PC-9 (cell line): ENCODE data around the gene RPS10. TPM values are rescaled to one million over a fixed set of nuclear protein-coding genes. Genes with fewer than 3 reads are reported as not detected.

Experiments
- BruUV-seq: library from RNA; stranded (reverse); fragments of 400-500 nt; replicated peaks from 2 replicates; lab custom pipeline; 2021; lab: Mats Ljungman, UMichigan
- CTCF ChIA-PET: fragments of 300-600 bp; sonication (Branson Sonifier 250); formaldehyde crosslinking; loops from one replicate; lab custom pipeline; 2022; ENCODE audit warnings: antibody characterized with exemption; lab: Charles Lee
- POLR2A ChIA-PET: fragments of 300-600 bp; sonication (Branson Sonifier 250); formaldehyde crosslinking; loops from one replicate; lab custom pipeline; 2022; ENCODE audit warnings: antibody characterized with exemption; ENCODE audit not compliant: unreplicated experiment; lab: Charles Lee
- DNase-seq, 2 experiments: peaks; one replicate each; pipeline versions ENCODE4 v3.0.0 to v3.0.0-alpha.2; 2015 to 2022; ENCODE audit warnings: mixed read lengths in 1 of 2
- H2AFZ ChIP-seq: fragments of 200-600 bp; sonication (generic); 2 replicates; pipeline ENCODE4 v1.8.1; 2017; ENCODE audit warnings: antibody characterized with exemption
- H3F3A ChIP-seq: fragments of 200-600 bp; sonication (generic); 2 replicates; pipeline ENCODE4 v1.8.1; 2017; ENCODE audit warnings: antibody characterized with exemption, mild to moderate bottlenecking, low read depth; ENCODE audit not compliant: insufficient read depth
- H3K27ac ChIP-seq: fragments of 200-600 bp; sonication (generic); 2 replicates; pipeline ENCODE4 v1.6.1; 2016; ENCODE audit warnings: mixed run types
- H3K27me3 ChIP-seq: fragments of 200-600 bp; sonication (generic); 2 replicates; pipeline ENCODE4 v1.6.1; 2016; ENCODE audit warnings: low read depth, mixed run types; ENCODE audit not compliant: insufficient read depth
- H3K36me3 ChIP-seq: fragments of 200-600 bp; sonication (generic); 2 replicates; pipeline ENCODE4 v1.6.1; 2016; ENCODE audit warnings: low read depth, mixed run types
- H3K4me1 ChIP-seq: fragments of 200-600 bp; sonication (generic); replicated peaks from 2 replicates; pipeline ENCODE4 v1.6.1; 2016; ENCODE audit warnings: mixed run types; ENCODE audit not compliant: insufficient read depth
- H3K4me2 ChIP-seq: fragments of 200-600 bp; sonication (generic); 2 replicates; pipeline ENCODE4 v1.6.1; 2017; ENCODE audit warnings: mixed run types
- H3K4me3 ChIP-seq: fragments of 200-600 bp; sonication (generic); 2 replicates; pipeline ENCODE4 v1.6.1; 2016; ENCODE audit warnings: mixed run types
- H3K79me2 ChIP-seq: fragments of 200-600 bp; sonication (generic); 2 replicates; pipeline ENCODE4 v1.6.1; 2017; ENCODE audit warnings: low read depth, mixed run types
- H3K9me2 ChIP-seq: fragments of 200-600 bp; sonication (generic); 2 replicates; pipeline ENCODE4 v1.8.1; 2017; ENCODE audit warnings: mild to moderate bottlenecking; ENCODE audit not compliant: insufficient read depth
- H3K9me3 ChIP-seq: fragments of 200-600 bp; sonication (generic); 2 replicates; pipeline ENCODE4 v1.8.1; 2016; ENCODE audit warnings: low read depth; ENCODE audit not compliant: insufficient read depth
- H4K20me1 ChIP-seq: fragments of 200-600 bp; sonication (generic); 2 replicates; pipeline ENCODE4 v1.8.1; 2017; ENCODE audit not compliant: insufficient read depth
- CTCF ChIP-seq: fragments of 200-600 bp; sonication (generic); conservative IDR thresholded peaks from 2 replicates; pipeline ENCODE4 v1.6.1; 2017; ENCODE audit warnings: mixed run types, antibody characterized with exemption, mild to moderate bottlenecking, moderate library complexity
- EZH2 ChIP-seq: fragments of 200-600 bp; sonication (generic); IDR thresholded peaks from 2 replicates; pipeline ENCODE4 v1.8.0; 2017; ENCODE audit warnings: antibody characterized with exemption, low read depth
- intact Hi-C: fragments of 100-400 bp; cut with micrococcal nuclease; formaldehyde crosslinking; loops from one replicate; pipeline ENCODE4 v1.10.0; 2022; ENCODE audit not compliant: unreplicated experiment
- total RNA-seq: library from RNA; stranded (reverse); gene quantifications from 2 replicates; pipeline ENCODE4 v1.2.3, GENCODE V29; 2021

Gene RPS10
- total RNA-seq, 1 experiment from 2014 or later: 1,786 TPM

- Histone ChIP-seq H3K36me3 (no peaks in the 10 kb centered on the region), H3K4me3 (no peak overlapping the region), H3K4me2 (no peak overlapping the region), H3F3A (peaks cover 4% of the 10 kb centered on the region; the same call in 1 of the 2 replicates), H3K79me2 (peaks cover 86% of the 10 kb centered on the region), H3K27ac (no peak overlapping the region), H4K20me1 (peaks cover 49% of the 10 kb centered on the region), H2AFZ (no peak overlapping the region), H3K9me3 (no peaks in the 10 kb centered on the region), H3K27me3 (no peaks in the 10 kb centered on the region), H3K4me1 (no peaks in the 10 kb centered on the region), H3K9me2 (no peaks in the 10 kb centered on the region)
- TF ChIP-seq EZH2 (no peak), CTCF (no peak)
- DNase-seq: no peak
- no TSS peak for BruUV-seq
- intact Hi-C loops: no loop called here
- ChIA-PET POLR2A (no interaction called here), CTCF (interaction anchor here (0.5 kb wide), 1 partner anchor 188 kb away, joined by 3 read pairs; no protein-coding TSS in a partner anchor)
Measured at GRCh38 chr6:34375833-34376232, 50.0 kb downstream of the RPS10 start.

GRCh38 chr6:34374508-34374907 is 51.4 kb downstream of the RPS10 start:
- CTCF ChIA-PET: no interaction called here
- Histone ChIP-seq H4K20me1 (peaks cover 46% of the 10 kb centered on the region), H3F3A (peaks cover 12% of the 10 kb centered on the region; the same call in 1 of the 2 replicates), H3K4me1 (no peaks in the 10 kb centered on the region), H3K9me3 (no peaks in the 10 kb centered on the region), H3K79me2 (peaks cover 87% of the 10 kb centered on the region), H2AFZ (no peak overlapping the region), H3K9me2 (no peaks in the 10 kb centered on the region), H3K4me3 (no peak overlapping the region), H3K4me2 (no peak overlapping the region), H3K27ac (no peak overlapping the region), H3K36me3 (no peaks in the 10 kb centered on the region), H3K27me3 (no peaks in the 10 kb centered on the region)
- TF ChIP-seq CTCF: no peak
- no peak for TF ChIP-seq EZH2
- DNase-seq: no peak
- BruUV-seq: no TSS peak
- intact Hi-C loops: no loop called here
- POLR2A ChIA-PET: no interaction called here

- Histone ChIP-seq H3K4me3 (no peak overlapping the region), H3K4me1 (no peaks in the 10 kb centered on the region), H3K27me3 (no peaks in the 10 kb centered on the region), H3K36me3 (no peaks in the 10 kb centered on the region), H3F3A (peaks cover 12% of the 10 kb centered on the region; the same call in 1 of the 2 replicates), H4K20me1 (peaks cover 46% of the 10 kb centered on the region), H3K9me2 (no peaks in the 10 kb centered on the region), H2AFZ (no peak overlapping the region), H3K4me2 (no peak overlapping the region), H3K27ac (no peak overlapping the region), H3K9me3 (no peaks in the 10 kb centered on the region), H3K79me2 (peaks cover 87% of the 10 kb centered on the region)
- ChIA-PET CTCF (interaction anchor here (0.7 kb wide), 1 partner anchor 149 kb away, joined by 18 read pairs; no protein-coding TSS in a partner anchor), POLR2A (no interaction called here)
- no peak for TF ChIP-seq CTCF
- TF ChIP-seq EZH2: no peak
- DNase-seq: no peak
- BruUV-seq: no TSS peak
- intact Hi-C loops: no loop called here
Measured at GRCh38 chr6:34374069-34374468, 51.8 kb downstream of the RPS10 start.
